ENCODE data around the gene FOXN4. TPM values are rescaled to one million over a fixed set of nuclear protein-coding genes. Genes with fewer than 3 reads are reported as not detected.

Gene FOXN4
- total RNA-seq, 1 experiment from 2014 or later: 0.52 TPM

DNA sequence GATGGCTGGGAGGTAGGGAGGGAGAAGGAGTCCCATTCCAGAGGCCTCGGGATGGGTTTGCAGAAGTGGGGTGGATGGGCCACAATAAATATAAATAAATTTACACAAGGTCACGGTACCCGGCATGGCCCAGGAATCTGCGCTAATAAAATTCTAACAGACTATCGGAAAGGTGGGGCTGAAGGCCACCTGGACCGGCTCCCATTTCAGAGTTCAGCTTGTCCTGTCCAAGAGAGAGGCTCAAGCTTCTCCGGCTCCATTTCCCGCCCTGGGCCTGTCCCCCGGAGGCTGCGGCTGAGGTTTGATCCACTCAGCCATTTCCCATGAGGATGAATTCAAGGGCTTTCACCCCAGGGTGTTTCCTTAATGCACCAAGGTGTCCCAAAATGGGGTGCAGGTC lies 30.2 kb downstream of the FOXN4 start:
- ChIA-PET RAD21 (ENCODE audit: low non-redundant PET in 1 of 2, low total read pairs in 2 of 2, uncharacterized antibody in 2 of 2, unreplicated experiment in 2 of 2) (no interaction called here), POLR2A (no interaction called here), CTCF (interaction anchor here (1.0 to 1.2 kb wide), 2 partner anchors 10 to 149 kb away, joined by 3 to 4 read pairs; no protein-coding TSS in a partner anchor)
- Histone ChIP-seq H3K27ac (ENCODE audit: low read depth, low read length) (no peak overlapping the region), H3K9me2 (ENCODE audit: insufficient read depth) (no peaks in the 10 kb centered on the region), H3K9ac (ENCODE audit: low read length) (no peak overlapping the region), H3K4me1 (ENCODE audit: control insufficient read depth in 1 of 2, insufficient read depth in 2 of 2, low read length in 2 of 2) (no peaks in the 10 kb centered on the region), H3K4me2 (ENCODE audit: low read length) (no peak overlapping the region), H3K79me2 (ENCODE audit: insufficient read depth, low read length) (no peaks in the 10 kb centered on the region), H3K36me3 (ENCODE audit: control insufficient read depth in 1 of 2, insufficient read depth in 2 of 2, low read length in 2 of 2) (no peaks in the 10 kb centered on the region), H3K9me3 (ENCODE audit: control insufficient read depth in 1 of 2, insufficient read depth in 1 of 2, low read depth in 1 of 2, low read length in 2 of 2) (no peaks in the 10 kb centered on the region), H2AFZ (ENCODE audit: low read depth, low read length, poor library complexity, severe bottlenecking) (no peak overlapping the region), H3K4me3 (replicated peaks in 1 of 2; ENCODE audit: low read depth in 1 of 2, low read length in 2 of 2) (no peak overlapping the region), H4K20me1 (ENCODE audit: insufficient read depth) (no peaks in the 10 kb centered on the region), H3K27me3 (ENCODE audit: insufficient read depth, low read length) (no peaks in the 10 kb centered on the region)
- DNase-seq (ENCODE audit: low read depth, low spot score) (no peak), ATAC-seq (no peak)
- BruUV-seq (replicated peaks): no TSS peak
- TF ChIP-seq ZNF274 (IDR thresholded peaks at IDR 0.05; ENCODE audit: low read depth, low read length) (no peak), CEBPB (IDR thresholded peaks at IDR 0.05; ENCODE audit: low read depth) (no peak), EZH2phosphoT487 (IDR thresholded peaks at IDR 0.05; ENCODE audit: borderline replicate concordance) (no peak), SP1 (IDR thresholded peaks at IDR 0.05; ENCODE audit: low read depth) (no peak), SRF (IDR thresholded peaks at IDR 0.05; ENCODE audit: low read depth) (no peak), SIN3A (IDR thresholded peaks at IDR 0.05; ENCODE audit: low read depth) (no peak), RAD21 (IDR thresholded peaks at IDR 0.05; ENCODE audit: low read depth) (no peak), ZFX (IDR thresholded peaks at IDR 0.05) (no peak), ELF1 (IDR thresholded peaks at IDR 0.05; ENCODE audit: borderline replicate concordance, low read depth) (no peak), EGR1 (IDR thresholded peaks at IDR 0.05; ENCODE audit: low read depth) (no peak), YY1 (IDR thresholded peaks at IDR 0.05; ENCODE audit: extremely low read depth, insufficient replicate concordance, low read depth, low read length) (no peak)
- TF ChIP-seq, protein P1, sequence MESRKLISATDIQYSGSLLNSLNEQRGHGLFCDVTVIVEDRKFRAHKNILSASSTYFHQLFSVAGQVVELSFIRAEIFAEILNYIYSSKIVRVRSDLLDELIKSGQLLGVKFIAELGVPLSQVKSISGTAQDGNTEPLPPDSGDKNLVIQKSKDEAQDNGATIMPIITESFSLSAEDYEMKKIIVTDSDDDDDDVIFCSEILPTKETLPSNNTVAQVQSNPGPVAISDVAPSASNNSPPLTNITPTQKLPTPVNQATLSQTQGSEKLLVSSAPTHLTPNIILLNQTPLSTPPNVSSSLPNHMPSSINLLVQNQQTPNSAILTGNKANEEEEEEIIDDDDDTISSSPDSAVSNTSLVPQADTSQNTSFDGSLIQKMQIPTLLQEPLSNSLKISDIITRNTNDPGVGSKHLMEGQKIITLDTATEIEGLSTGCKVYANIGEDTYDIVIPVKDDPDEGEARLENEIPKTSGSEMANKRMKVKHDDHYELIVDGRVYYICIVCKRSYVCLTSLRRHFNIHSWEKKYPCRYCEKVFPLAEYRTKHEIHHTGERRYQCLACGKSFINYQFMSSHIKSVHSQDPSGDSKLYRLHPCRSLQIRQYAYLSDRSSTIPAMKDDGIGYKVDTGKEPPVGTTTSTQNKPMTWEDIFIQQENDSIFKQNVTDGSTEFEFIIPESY (IDR thresholded peaks at IDR 0.05; ENCODE audit: extremely low read depth, insufficient replicate concordance, low read length): no peak
- intact Hi-C loops (cut with micrococcal nuclease): no loop called here

Data from HCT116 (cell line).